K562 (cell line): Measurements from ENCODE around the gene USP15. TPM values are rescaled to one million over a fixed set of nuclear protein-coding genes. Genes with fewer than 3 reads are reported as not detected.

Experiments used
- ATAC-seq: fragments of 200-7000 bp; cut with Tn5 transposase; 3 replicates; pipeline ENCODE4 v1.9.1; 2020; ENCODE audit warnings: moderate library complexity
- BruUV-seq: library from RNA; stranded (reverse); fragments of 400-500 nt; replicated peaks from 2 replicates; lab custom pipeline; 2021; lab: Mats Ljungman, UMichigan
- CTCF ChIA-PET: fragments of 300-600 bp; formaldehyde crosslinking; extraction: SDS; loops from one replicate; lab custom pipeline; 2021; ENCODE audit warnings: low intra/inter-chr PET ratio; lab: Yijun Ruan, JAX
- POLR2A ChIA-PET: fragments of 300-600, 350-650 bp; sonication (Branson Sonifier 250); formaldehyde crosslinking; extraction: SDS; loops from one replicate; lab custom pipeline; 2021; ENCODE audit warnings: antibody characterized with exemption, inconsistent platforms; lab: Yijun Ruan, JAX
- DNase-seq, 4 experiments: peaks; one replicate each; pipeline versions ENCODE4 v3.0.0 to v3.0.0-alpha.2; 2011 to 2018; ENCODE audit warnings: low spot score in 3 of 4, mixed read lengths in 3 of 4; ENCODE audit errors: extremely low read depth in 1 of 4
- FAIRE-seq: peaks from 2 replicates; lab custom pipeline; 2011; peaks lifted over from hg19 to GRCh38; lab: Jason Lieb, UNC
- H2AFZ ChIP-seq: 2 replicates; pipeline ENCODE4 v1.6.0; 2011; ENCODE audit warnings: low read depth, low read length, control low read depth, inconsistent platforms
- H3K27ac ChIP-seq: fragments of 200-600 bp; 3 replicates; pipeline ENCODE4 v1.8.0; 2011; ENCODE audit warnings: low read depth, mild to moderate bottlenecking, control low read depth, inconsistent platforms, low read length, moderate library complexity, mixed read lengths; ENCODE audit errors: extremely low read depth
- H3K27me3 ChIP-seq, 2 experiments: fragments of 300-600 bp in 1 of 2; 2 replicates in 1 of 2; 3 replicates in 1 of 2; pipeline versions ENCODE4 v1.6.0 to v1.8.0; 2011; ENCODE audit warnings: inconsistent platforms in 2 of 2, low read length in 2 of 2, mild to moderate bottlenecking in 1 of 2, mixed read lengths in 1 of 2, moderate library complexity in 1 of 2; ENCODE audit not compliant: control insufficient read depth in 2 of 2, insufficient read depth in 2 of 2
- H3K36me3 ChIP-seq: fragments of 300-600 bp; 3 replicates; pipeline ENCODE4 v1.8.0; 2011; ENCODE audit warnings: mild to moderate bottlenecking, low read length, inconsistent platforms; ENCODE audit not compliant: control insufficient read depth, insufficient read depth
- H3K4me1 ChIP-seq, 2 experiments: fragments of 200-600 bp in 1 of 2; replicated peaks in 1 of 2; 2 replicates in 1 of 2; 3 replicates in 1 of 2; pipeline versions ENCODE4 v1.5.1 to v1.8.0; 2011; ENCODE audit warnings: inconsistent platforms in 2 of 2, low read length in 2 of 2, mild to moderate bottlenecking in 1 of 2, mixed read lengths in 1 of 2, moderate library complexity in 1 of 2; ENCODE audit not compliant: control insufficient read depth in 2 of 2, insufficient read depth in 2 of 2
- H3K4me2 ChIP-seq: 2 replicates; pipeline ENCODE4 v1.6.1; 2011; ENCODE audit warnings: low read length, control low read depth, inconsistent platforms, mixed read lengths; ENCODE audit not compliant: insufficient read depth
- H3K4me3 ChIP-seq: fragments of 200-600 bp; sonication (generic), shearing (Covaris generic); 2 replicates; pipeline ENCODE4 v1.5.1; 2016; ENCODE audit warnings: control low read depth, inconsistent platforms
- H3K79me2 ChIP-seq: fragments of 200-600 bp; 3 replicates; pipeline ENCODE4 v1.8.0; 2011; ENCODE audit warnings: low read length, inconsistent platforms; ENCODE audit not compliant: control insufficient read depth, insufficient read depth
- H3K9ac ChIP-seq, 2 experiments: 2 replicates each; pipeline versions ENCODE4 v1.6.0 to v1.6.1; 2011; ENCODE audit warnings: low read depth in 2 of 2, low read length in 2 of 2, control low read depth in 1 of 2, inconsistent platforms in 1 of 2, mild to moderate bottlenecking in 1 of 2, mixed read lengths in 1 of 2; ENCODE audit not compliant: insufficient read depth in 1 of 2
- H3K9me1 ChIP-seq: one replicate; pipeline ENCODE4 v1.6.0; 2011; ENCODE audit warnings: inconsistent platforms, mild to moderate bottlenecking, low read length, moderate library complexity; ENCODE audit not compliant: control insufficient read depth, insufficient read depth
- H3K9me3 ChIP-seq: replicated peaks from 2 replicates; pipeline ENCODE4 v1.5.1; 2011; ENCODE audit warnings: low read depth, low read length, inconsistent platforms; ENCODE audit not compliant: control insufficient read depth, insufficient read depth
- H4K20me1 ChIP-seq: replicated peaks from 2 replicates; pipeline ENCODE4 v1.6.1; 2011; ENCODE audit warnings: low read length, inconsistent platforms, mixed read lengths; ENCODE audit not compliant: control insufficient read depth, insufficient read depth
- EHMT2 ChIP-seq: fragments of 450-650 bp; IDR thresholded peaks from 2 replicates; pipeline ENCODE4 v1.6.1; 2018; ENCODE audit warnings: antibody characterized with exemption
- ELF2 ChIP-seq: fragments of 250-450 bp; sonication (Bioruptor Pico); IDR thresholded peaks from 2 replicates; pipeline ENCODE4 v1.5.0; 2021; ENCODE audit warnings: mild to moderate bottlenecking
- ETV5 ChIP-seq: sonication (generic); formaldehyde crosslinking; IDR thresholded peaks from 2 replicates; pipeline ENCODE4 v1.4.0; 2020; ENCODE audit warnings: low read depth, mild to moderate bottlenecking, missing genetic modification reagents
- GABPB2 ChIP-seq: fragments of 250-450 bp; sonication (Bioruptor Pico); conservative IDR thresholded peaks from 2 replicates; pipeline ENCODE4 v1.5.1; 2021; ENCODE audit warnings: mild to moderate bottlenecking
- HNRNPL ChIP-seq: fragments of 200-400 bp; formaldehyde crosslinking; IDR thresholded peaks from 2 replicates; pipeline ENCODE4 v1.6.1; 2017; ENCODE audit warnings: low read depth, mild to moderate bottlenecking, low read length
- KAT7 ChIP-seq: sonication (generic); formaldehyde crosslinking; IDR thresholded peaks from 2 replicates; pipeline ENCODE4 v1.8.0; 2022; ENCODE audit warnings: missing genetic modification reagents, mild to moderate bottlenecking, borderline replicate concordance
- RBBP5 ChIP-seq: fragments of 200-600 bp; sonication (generic); IDR thresholded peaks from 2 replicates; pipeline ENCODE4 v1.6.1; 2012; ENCODE audit warnings: borderline replicate concordance, mild to moderate bottlenecking, low read length, control low read depth, inconsistent platforms; ENCODE audit not compliant: insufficient read depth, poor library complexity, severe bottlenecking
- RBM25 ChIP-seq: fragments of 200-400 bp; formaldehyde crosslinking; IDR thresholded peaks from 2 replicates; pipeline ENCODE4 v1.6.1; 2018; ENCODE audit warnings: low read length, low read depth, moderate library complexity; ENCODE audit not compliant: severe bottlenecking
- SMARCA5 ChIP-seq: fragments of 450-650 bp; IDR thresholded peaks from 2 replicates; pipeline ENCODE4 v1.6.1; 2016
- ZNF274 ChIP-seq: IDR thresholded peaks from 2 replicates; pipeline ENCODE4 v1.6.1; 2011; ENCODE audit warnings: low read depth, mild to moderate bottlenecking, low read length, moderate library complexity, borderline replicate concordance
- ZNF699 ChIP-seq: fragments of 250-450 bp; sonication (Bioruptor Pico); IDR thresholded peaks from 2 replicates; pipeline ENCODE4 v1.8.0; 2021; ENCODE audit warnings: mild to moderate bottlenecking, moderate library complexity; ENCODE audit not compliant: insufficient replicate concordance
- ZNF79 ChIP-seq: fragments of 250-450 bp; sonication (Bioruptor Pico); IDR thresholded peaks from 2 replicates; pipeline ENCODE4 v1.4.0; 2020; ENCODE audit warnings: low read depth, mild to moderate bottlenecking, moderate library complexity
- WGBS: fragments of 100-300 bp; shearing (Covaris generic); methylation state at CpG from one replicate; pipeline ENCODE4 v1.1.6; 2016; ENCODE audit warnings: low coverage, mixed read lengths; ENCODE audit not compliant: insufficient coverage; ENCODE audit errors: missing lambda C conversion rate; 5-methylcytosine and 5-hydroxymethylcytosine counted together
- in situ Hi-C: fragments of 300-500 bp; cut with MboI; formaldehyde crosslinking; loops from 4 replicates; pipeline ENCODE4 v1.15.0; 2018; ENCODE audit warnings: inconsistent platforms, mixed read lengths
- intact Hi-C: fragments of 100-400 bp; cut with micrococcal nuclease; formaldehyde crosslinking; loops from 2 replicates; pipeline ENCODE4 v1.14.2; 2022
- polyA plus RNA-seq, 8 experiments: library from polyadenylated mRNA; depleted of rRNA in 4 of 8; stranded (reverse) in 5 of 8; unstranded in 3 of 8; fragments of >200 nt; fragmentation: Nextera tagmentation in 2 of 8; fragmentation: Illumina TruSeq in 1 of 8; extraction: Ambion mirVana in 2 of 8; extraction: Trizol in 1 of 8; gene quantifications; 2 replicates each; pipeline versions ENCODE4 v1.2.1 to v1.2.3, GENCODE V29; 2011 to 2014; ENCODE audit warnings: inconsistent platforms in 1 of 8, missing spikeins in 1 of 8
- total RNA-seq, 7 experiments: library from RNA; depleted of rRNA in 6 of 7; stranded (reverse); fragments of >200 nt in 6 of 7; fragmentation: Illumina TruSeq in 2 of 7; extraction: Trizol in 2 of 7; gene quantifications; 2 replicates each; pipeline versions ENCODE4 v1.2.1 to v1.2.3, GENCODE V29; 2011 to 2021; ENCODE audit warnings: low replicate concordance in 1 of 7
- TF ChIP-seq, protein P1 (sequence below): fragments of 150-350 bp; conservative IDR thresholded peaks from 2 replicates; pipeline ENCODE4 v1.6.1; 2014; ENCODE audit warnings: low read length
- TF ChIP-seq, protein P2 (sequence below): sonication (generic); formaldehyde crosslinking; IDR thresholded peaks from 2 replicates; pipeline ENCODE4 v1.8.1; 2022; ENCODE audit warnings: missing genetic modification reagents
- TF ChIP-seq, protein P3 (sequence below): sonication (generic); formaldehyde crosslinking; IDR thresholded peaks from 2 replicates; pipeline ENCODE4 v1.9.0; 2022; ENCODE audit warnings: mild to moderate bottlenecking, missing genetic modification reagents
- TF ChIP-seq, protein P4 (sequence below), 2 experiments: fragments of 200-800 bp in 1 of 2; sonication (Bioruptor generic) in 1 of 2; sonication (generic) in 1 of 2; formaldehyde crosslinking in 1 of 2; IDR thresholded peaks in 1 of 2; conservative IDR thresholded peaks in 1 of 2; 2 replicates each; pipeline versions ENCODE4 v1.5.0 to v1.6.1; 2016 to 2020; ENCODE audit warnings: missing compliant biosample characterization in 1 of 2, missing genetic modification characterization in 1 of 2, missing genetic modification reagents in 1 of 2

The USP15 gene
- total and polyA plus RNA-seq, 9 of the 15 experiments (the other 6 are each of a cell fraction or from before 2014, with no cell fraction given): 140 to 272 (median 182) TPM

GRCh38 chr12:62323386-62323785 lies 63.2 kb downstream of the USP15 start:
- Histone ChIP-seq H3K27me3 (no peaks in the 10 kb centered on the region), H3K9ac (no peak overlapping the region), H3K4me1 (no peaks in the 10 kb centered on the region; a peak in 1 of 5 replicates), H3K36me3 (peaks cover 88% of the 10 kb centered on the region), H3K9me1 (no peaks in the 10 kb centered on the region)
- DNase-seq (no peak), ATAC-seq (no peak)
- BruUV-seq: no TSS peak
- TF ChIP-seq, protein P1, sequence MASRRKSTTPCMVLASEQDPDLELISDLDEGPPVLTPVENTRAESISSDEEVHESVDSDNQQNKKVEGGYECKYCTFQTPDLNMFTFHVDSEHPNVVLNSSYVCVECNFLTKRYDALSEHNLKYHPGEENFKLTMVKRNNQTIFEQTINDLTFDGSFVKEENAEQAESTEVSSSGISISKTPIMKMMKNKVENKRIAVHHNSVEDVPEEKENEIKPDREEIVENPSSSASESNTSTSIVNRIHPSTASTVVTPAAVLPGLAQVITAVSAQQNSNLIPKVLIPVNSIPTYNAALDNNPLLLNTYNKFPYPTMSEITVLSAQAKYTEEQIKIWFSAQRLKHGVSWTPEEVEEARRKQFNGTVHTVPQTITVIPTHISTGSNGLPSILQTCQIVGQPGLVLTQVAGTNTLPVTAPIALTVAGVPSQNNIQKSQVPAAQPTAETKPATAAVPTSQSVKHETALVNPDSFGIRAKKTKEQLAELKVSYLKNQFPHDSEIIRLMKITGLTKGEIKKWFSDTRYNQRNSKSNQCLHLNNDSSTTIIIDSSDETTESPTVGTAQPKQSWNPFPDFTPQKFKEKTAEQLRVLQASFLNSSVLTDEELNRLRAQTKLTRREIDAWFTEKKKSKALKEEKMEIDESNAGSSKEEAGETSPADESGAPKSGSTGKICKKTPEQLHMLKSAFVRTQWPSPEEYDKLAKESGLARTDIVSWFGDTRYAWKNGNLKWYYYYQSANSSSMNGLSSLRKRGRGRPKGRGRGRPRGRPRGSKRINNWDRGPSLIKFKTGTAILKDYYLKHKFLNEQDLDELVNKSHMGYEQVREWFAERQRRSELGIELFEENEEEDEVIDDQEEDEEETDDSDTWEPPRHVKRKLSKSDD: no peak
- TF ChIP-seq ETV5 (CRISPR knock-in tag): no peak
- TF ChIP-seq KAT7: no peak
- TF ChIP-seq, protein P2, sequence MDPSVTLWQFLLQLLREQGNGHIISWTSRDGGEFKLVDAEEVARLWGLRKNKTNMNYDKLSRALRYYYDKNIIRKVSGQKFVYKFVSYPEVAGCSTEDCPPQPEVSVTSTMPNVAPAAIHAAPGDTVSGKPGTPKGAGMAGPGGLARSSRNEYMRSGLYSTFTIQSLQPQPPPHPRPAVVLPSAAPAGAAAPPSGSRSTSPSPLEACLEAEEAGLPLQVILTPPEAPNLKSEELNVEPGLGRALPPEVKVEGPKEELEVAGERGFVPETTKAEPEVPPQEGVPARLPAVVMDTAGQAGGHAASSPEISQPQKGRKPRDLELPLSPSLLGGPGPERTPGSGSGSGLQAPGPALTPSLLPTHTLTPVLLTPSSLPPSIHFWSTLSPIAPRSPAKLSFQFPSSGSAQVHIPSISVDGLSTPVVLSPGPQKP (CRISPR knock-in tag): no peak
- no peak for TF ChIP-seq ZNF79 (CRISPR knock-in tag)
- TF ChIP-seq ZNF274: no peak
- TF ChIP-seq GABPB2 (CRISPR knock-in tag): no peak
- no peak for TF ChIP-seq SMARCA5
- TF ChIP-seq, protein P3, sequence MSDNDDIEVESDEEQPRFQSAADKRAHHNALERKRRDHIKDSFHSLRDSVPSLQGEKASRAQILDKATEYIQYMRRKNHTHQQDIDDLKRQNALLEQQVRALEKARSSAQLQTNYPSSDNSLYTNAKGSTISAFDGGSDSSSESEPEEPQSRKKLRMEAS (CRISPR knock-in tag): no peak
- TF ChIP-seq ELF2 (CRISPR knock-in tag): no peak
- TF ChIP-seq RBM25: no peak
- TF ChIP-seq EHMT2: no peak
- no peak for TF ChIP-seq RBBP5
- TF ChIP-seq, protein P4, sequence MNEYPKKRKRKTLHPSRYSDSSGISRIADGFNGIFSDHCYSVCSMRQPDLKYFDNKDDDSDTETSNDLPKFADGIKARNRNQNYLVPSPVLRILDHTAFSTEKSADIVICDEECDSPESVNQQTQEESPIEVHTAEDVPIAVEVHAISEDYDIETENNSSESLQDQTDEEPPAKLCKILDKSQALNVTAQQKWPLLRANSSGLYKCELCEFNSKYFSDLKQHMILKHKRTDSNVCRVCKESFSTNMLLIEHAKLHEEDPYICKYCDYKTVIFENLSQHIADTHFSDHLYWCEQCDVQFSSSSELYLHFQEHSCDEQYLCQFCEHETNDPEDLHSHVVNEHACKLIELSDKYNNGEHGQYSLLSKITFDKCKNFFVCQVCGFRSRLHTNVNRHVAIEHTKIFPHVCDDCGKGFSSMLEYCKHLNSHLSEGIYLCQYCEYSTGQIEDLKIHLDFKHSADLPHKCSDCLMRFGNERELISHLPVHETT (CRISPR knock-in tag; conservative IDR thresholded peaks at IDR 0.05 in 1 of 2, IDR thresholded peaks at IDR 0.05 in 1 of 2): no peak
- no peak for TF ChIP-seq ZNF699 (CRISPR knock-in tag)
- no peak for TF ChIP-seq HNRNPL
- TF ChIP-seq, all 486 proteins: peak for 0
- Histone ChIP-seq H3K27ac (no peak overlapping the region), H2AFZ (no peak overlapping the region), H4K20me1 (no peaks in the 10 kb centered on the region), H3K4me2 (no peak overlapping the region), H3K79me2 (peaks cover 81% of the 10 kb centered on the region), H3K4me3 (no peak overlapping the region), H3K9me3 (peaks cover 14% of the 10 kb centered on the region)
- in situ Hi-C loops (no loop called here), intact Hi-C loops (loop anchor here (5.0 kb wide), 1 partner anchor 61 kb away; the partner anchor contains the start of gene USP15)
- FAIRE-seq: no peak
- CTCF ChIA-PET: no interaction called here
- 96% methylated on average over 2 of the region's 2 CpGs for WGBS
- POLR2A ChIA-PET: no interaction called here
